Measurements from ENCODE around the gene DDX43. TPM values are rescaled to one million over a fixed set of nuclear protein-coding genes. Genes with fewer than 3 reads are reported as not detected.
A peak's percentile ranks its signal among the peaks of the same experiment; 100 is the strongest.

Gene DDX43
- total and polyA plus RNA-seq, 2 of the 4 experiments (the other 2 are of a cell fraction) = 0.07 TPM; not detected in 1

GRCh38 chr6:73461537-73462350 is 67.1 kb downstream of the DDX43 start, which contains the start of gene MTO1:
MTO1 (plus strand) TSS chr6:73461737; CDS start chr6:73461855, 118 bp downstream.
- H3K36me3 ChIP-seq (ENCODE audit: control insufficient read depth, insufficient read depth, low read length) = no peaks in the 10 kb centered on the region; the same call in none of the 2 replicates
- peak within 1 kb of the TSS; percentile 99 for H3K14ac ChIP-seq (replicated peaks; ENCODE audit: low read depth, low read length)
- H2BK120ac ChIP-seq (ENCODE audit: low read depth, low read length) = peak within 1 kb of the TSS; percentile 82
- H3K9ac ChIP-seq (ENCODE audit: low read depth, low read length) = peak within 1 kb of the TSS; percentile 88
- peak within 1 kb of the TSS; percentile 100 for H2AFZ ChIP-seq (replicated peaks; ENCODE audit: low read length, poor library complexity)
- H3K23ac ChIP-seq (ENCODE audit: low read depth, low read length) = peak within 1 kb of the TSS; percentile 91
- DNase-seq (peak; percentile 90), ATAC-seq (ENCODE audit: low read depth) (peak; percentile 98)
- no peaks in the 10 kb centered on the region for H3K9me1 ChIP-seq (ENCODE audit: insufficient read depth, low read length)
- peak within 1 kb of the TSS; percentile 97 for H4K91ac ChIP-seq (ENCODE audit: insufficient read depth, low read depth, low read length)
- CTCF ChIA-PET = interaction anchor here (0.7 to 1.2 kb wide), 3 partner anchors 10 to 191 kb away, joined by 3 to 7 read pairs (median 3); partner anchors contain the start of gene CGAS
- peak within 1 kb of the TSS; percentile 95 for H4K5ac ChIP-seq (ENCODE audit: low read depth, low read length)
- no peaks in the 10 kb centered on the region for H3K27me3 ChIP-seq (ENCODE audit: control insufficient read depth, insufficient read depth, low read length)
- H2BK20ac ChIP-seq (ENCODE audit: low read depth, low read length) = peak within 1 kb of the TSS; percentile 2; the same call in 1 of the 2 replicates
- WGBS, 2 experiments (ENCODE audit: extremely low coverage in 2 of 2, insufficient read length in 1 of 2) = 0% methylated on average over 31 of the region's 55 CpGs; no CpG with 5 or more reads in 1 of the 2 experiments
- BruUV-seq (replicated peaks) = TSS peak; percentile 87
- peak within 1 kb of the TSS; percentile 77; the same call in 1 of the 2 replicates for H3K18ac ChIP-seq (ENCODE audit: low read depth, low read length)
- POLR2A ChIA-PET (ENCODE audit: unreplicated experiment) = interaction anchor here (0.5 to 1.4 kb wide), 6 partner anchors 11 to 335 kb away, joined by 3 to 15 read pairs (median 4); no protein-coding TSS in a partner anchor
- peak within 1 kb of the TSS; percentile 74 for H2AK5ac ChIP-seq (ENCODE audit: low read depth, low read length)
- H3K4me2 ChIP-seq (ENCODE audit: low read depth, low read length) = peak within 1 kb of the TSS; percentile 78
- peak; percentile 57; the same call in 1 of the 2 replicates for TF ChIP-seq POLR2A (IDR thresholded peaks at IDR 0.05; ENCODE audit: low read depth, low read length)
- TF ChIP-seq USF2 (IDR thresholded peaks at IDR 0.05; ENCODE audit: low read depth, low read length) = 0 out of 2 replicates have a peak, but pooled peaks have one; percentile 42
- no peak for TF ChIP-seq SMC3 (IDR thresholded peaks at IDR 0.05; ENCODE audit: low read depth, low read length)
- peak; percentile 72; the same call in 1 of the 2 replicates for TF ChIP-seq MXI1 (IDR thresholded peaks at IDR 0.05; ENCODE audit: borderline replicate concordance, low read depth, low read length)
- TF ChIP-seq CEBPB (IDR thresholded peaks at IDR 0.05; ENCODE audit: low read depth, low read length) = peak; percentile 97
- no peak for TF ChIP-seq RCOR1 (IDR thresholded peaks at IDR 0.05; ENCODE audit: insufficient replicate concordance, low read length)
- H2AK9ac ChIP-seq (replicated peaks; ENCODE audit: low read depth, low read length, poor library complexity) = peak within 1 kb of the TSS; percentile 98
- no peaks in the 10 kb centered on the region for H3K9me3 ChIP-seq (ENCODE audit: control insufficient read depth, insufficient read depth, low read length)
- no peaks in the 10 kb centered on the region; the same call in 1 of the 2 replicates for H4K20me1 ChIP-seq (ENCODE audit: insufficient read depth, low read length)
- intact Hi-C loops (cut with micrococcal nuclease) (no loop called here), in situ Hi-C loops (cut with MboI; ENCODE audit: low sequenced_read_pairs) (no loop called here), dilution Hi-C loops (cut with HindIII; ENCODE audit: low sequenced_read_pairs, unreplicated experiment) (no loop called here)
- peak within 1 kb of the TSS; percentile 97 for H4K8ac ChIP-seq (ENCODE audit: low read depth in 2 of 2, low read length in 2 of 2)
- H2BK5ac ChIP-seq (ENCODE audit: low read depth, low read length, poor library complexity, severe bottlenecking) = peak within 1 kb of the TSS; percentile 94
- H3K4ac ChIP-seq (ENCODE audit: low read depth, low read length) = peak within 1 kb of the TSS; percentile 96
- H3K27ac ChIP-seq (ENCODE audit: insufficient read depth, low read length) = peak within 1 kb of the TSS; percentile 89
- H2BK15ac ChIP-seq (ENCODE audit: low read depth, low read length) = peak within 1 kb of the TSS; percentile 24; the same call in 1 of the 3 replicates
- H3K4me3 ChIP-seq (ENCODE audit: insufficient read depth, low read depth, low read length) = peak within 1 kb of the TSS; percentile 89
- peaks cover 19 to 39% of the 10 kb centered on the region in 2 experiments for H3K79me1 ChIP-seq (ENCODE audit: low read depth in 1 of 2, low read length in 2 of 2)
- H3K4me1 ChIP-seq (ENCODE audit: control insufficient read depth, insufficient read depth, low read length) = peaks cover 2% of the 10 kb centered on the region; the same call in 1 of the 2 replicates
- H3K56ac ChIP-seq (ENCODE audit: extremely low read depth, insufficient read depth, low read length) = peak within 1 kb of the TSS; percentile 75

Measured in IMR-90 (cell line).